ENCODE results near the gene INTS7. TPM values are rescaled to one million over a fixed set of nuclear protein-coding genes. Genes with fewer than 3 reads are reported as not detected.

INTS7 gene
- 13.3 and 23.7 TPM in 2 replicates for total RNA-seq

GRCh38 chr1:212035123-212035834 is at the start of gene INTS7, which contains the start of gene DTL:
Gene INTS7, minus strand, starts transcription at chr1:212035557. Its CDS starts 120 bp downstream, at chr1:212035437.
Gene DTL, plus strand, starts transcription at chr1:212035748. Its CDS starts 143 bp downstream, at chr1:212035891.
- DNase-seq, result peak; percentile 99

- no peak for DNase-seq
Observed at GRCh38 chr1:212082765-212083406, 47.5 kb upstream of the INTS7 start.

GRCh38 chr1:212078826-212079225 is 43.5 kb upstream of the INTS7 start:
- DNase-seq, result no peak

- peak; percentile 55 for DNase-seq
Observed at GRCh38 chr1:212077028-212077427, 41.7 kb upstream of the INTS7 start.

- DNase-seq, result no peak
Observed at GRCh38 chr1:212074856-212075255, 39.5 kb upstream of the INTS7 start.

- DNase-seq, result no peak
Observed at GRCh38 chr1:212074313-212074712, 39.0 kb upstream of the INTS7 start.

- DNase-seq, result no peak
Observed at GRCh38 chr1:212073490-212073889, 38.1 kb upstream of the INTS7 start.

GRCh38 chr1:212072047-212072446 is 36.7 kb upstream of the INTS7 start:
- DNase-seq, result no peak

GRCh38 chr1:212070720-212071302 is 35.5 kb upstream of the INTS7 start:
- peak; percentile 82 for DNase-seq

GRCh38 chr1:212067787-212068186 is 32.4 kb upstream of the INTS7 start:
- peak; percentile 94 for DNase-seq

GRCh38 chr1:212062832-212063438 is 27.6 kb upstream of the INTS7 start:
- DNase-seq, result peak; percentile 66

GRCh38 chr1:212060632-212061472 is 25.5 kb upstream of the INTS7 start:
- DNase-seq, result no peak

- no peak for DNase-seq
Observed at GRCh38 chr1:212055333-212055732, 20.0 kb upstream of the INTS7 start.

- no peak for DNase-seq
Observed at GRCh38 chr1:212053993-212054392, 18.6 kb upstream of the INTS7 start.

GRCh38 chr1:212045981-212046380 is 10.6 kb upstream of the INTS7 start:
- no peak for DNase-seq

GRCh38 chr1:212044851-212045250 is 9.5 kb upstream of the INTS7 start:
- no peak for DNase-seq

GRCh38 chr1:212042436-212042835 is 7.1 kb upstream of the INTS7 start:
- no peak for DNase-seq

GRCh38 chr1:212040629-212041412 is 5.5 kb upstream of the INTS7 start:
- DNase-seq, result peak; percentile 52

- no peak for DNase-seq
Observed at GRCh38 chr1:212039622-212040021, 4.3 kb upstream of the INTS7 start.

- DNase-seq, result no peak
Observed at GRCh38 chr1:212037900-212038299, 2.5 kb upstream of the INTS7 start.

GRCh38 chr1:212035835-212036605 is 663 bp upstream of the INTS7 start:
- DNase-seq, result no peak

All from dermis blood vessel endothelial cell (primary cell).